GM10248 (cell line): ENCODE results near the gene REEP1.

Source experiments
- CTCF ChIA-PET: fragments of 300-600 bp; sonication (Branson Sonifier 250); formaldehyde crosslinking; extraction: SDS; loops from one replicate; lab custom pipeline; 2021; ENCODE audit warnings: antibody characterized with exemption; lab: Yijun Ruan, JAX
- POLR2A ChIA-PET: fragments of 350-650 bp; sonication (Branson Sonifier 250); formaldehyde crosslinking; extraction: SDS; loops from one replicate; lab custom pipeline; 2020; ENCODE audit warnings: antibody characterized with exemption; lab: Yijun Ruan, JAX
- DNase-seq: peaks from one replicate; pipeline ENCODE4 v3.0.0; 2012; ENCODE audit errors: extremely low spot score
- TF ChIP-seq, protein P1 (sequence below): IDR thresholded peaks from 2 replicates; pipeline ENCODE4 v1.5.1; 2012; ENCODE audit warnings: mild to moderate bottlenecking, low read depth; ENCODE audit errors: extremely low read depth, missing control alignments, control extremely low read depth

Gene REEP1

DNA sequence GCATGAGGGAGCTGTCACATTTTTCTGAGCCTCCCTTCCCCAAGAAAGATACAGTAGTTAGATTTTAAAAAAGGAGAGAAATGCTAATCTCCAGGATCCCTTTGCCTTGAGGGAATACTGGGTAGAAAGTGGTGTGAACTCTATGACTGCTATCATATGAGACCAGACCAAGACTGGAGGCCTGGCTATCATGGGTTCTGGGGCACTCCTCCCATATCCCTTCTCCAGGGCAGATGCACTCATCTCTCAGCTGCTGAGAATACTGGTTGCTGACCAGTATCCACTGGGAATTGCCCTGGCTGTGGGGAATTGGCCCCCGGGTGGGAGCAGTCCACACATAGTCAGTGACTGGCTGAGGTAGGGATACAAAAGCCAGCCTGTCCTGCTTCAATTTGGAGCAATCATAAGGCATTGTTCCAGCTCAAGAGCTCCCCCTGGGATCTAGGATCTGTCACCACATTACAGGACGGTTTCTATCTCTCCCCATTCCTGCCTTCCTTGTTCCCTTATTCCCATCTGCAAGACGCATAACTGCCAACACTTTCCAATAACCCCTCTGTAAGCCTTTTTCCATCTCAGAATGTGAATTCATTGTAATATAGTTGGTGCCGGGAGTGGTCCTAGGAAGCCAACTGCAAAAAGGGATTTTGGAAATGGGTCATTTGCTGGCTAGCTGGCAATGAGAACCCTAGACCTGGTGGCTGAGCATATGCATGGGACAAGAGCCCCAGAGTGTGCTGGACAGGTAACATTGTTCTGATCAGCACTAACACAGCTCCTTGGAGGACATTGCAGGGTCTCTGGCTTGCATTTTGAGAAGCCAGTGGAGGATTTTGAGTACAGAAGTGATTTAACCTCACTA lies 35.4 kb upstream of the REEP1 start:
- ChIA-PET CTCF (interaction anchor here (0.7 to 4.4 kb wide), 17 partner anchors 8 to 549 kb away, joined by 3 to 30 read pairs (median 5); partner anchors contain the start of gene KDM3A), POLR2A (no interaction called here)
- DNase-seq: no peak
- TF ChIP-seq, protein P1, sequence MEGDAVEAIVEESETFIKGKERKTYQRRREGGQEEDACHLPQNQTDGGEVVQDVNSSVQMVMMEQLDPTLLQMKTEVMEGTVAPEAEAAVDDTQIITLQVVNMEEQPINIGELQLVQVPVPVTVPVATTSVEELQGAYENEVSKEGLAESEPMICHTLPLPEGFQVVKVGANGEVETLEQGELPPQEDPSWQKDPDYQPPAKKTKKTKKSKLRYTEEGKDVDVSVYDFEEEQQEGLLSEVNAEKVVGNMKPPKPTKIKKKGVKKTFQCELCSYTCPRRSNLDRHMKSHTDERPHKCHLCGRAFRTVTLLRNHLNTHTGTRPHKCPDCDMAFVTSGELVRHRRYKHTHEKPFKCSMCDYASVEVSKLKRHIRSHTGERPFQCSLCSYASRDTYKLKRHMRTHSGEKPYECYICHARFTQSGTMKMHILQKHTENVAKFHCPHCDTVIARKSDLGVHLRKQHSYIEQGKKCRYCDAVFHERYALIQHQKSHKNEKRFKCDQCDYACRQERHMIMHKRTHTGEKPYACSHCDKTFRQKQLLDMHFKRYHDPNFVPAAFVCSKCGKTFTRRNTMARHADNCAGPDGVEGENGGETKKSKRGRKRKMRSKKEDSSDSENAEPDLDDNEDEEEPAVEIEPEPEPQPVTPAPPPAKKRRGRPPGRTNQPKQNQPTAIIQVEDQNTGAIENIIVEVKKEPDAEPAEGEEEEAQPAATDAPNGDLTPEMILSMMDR: peak; percentile 37

DNA sequence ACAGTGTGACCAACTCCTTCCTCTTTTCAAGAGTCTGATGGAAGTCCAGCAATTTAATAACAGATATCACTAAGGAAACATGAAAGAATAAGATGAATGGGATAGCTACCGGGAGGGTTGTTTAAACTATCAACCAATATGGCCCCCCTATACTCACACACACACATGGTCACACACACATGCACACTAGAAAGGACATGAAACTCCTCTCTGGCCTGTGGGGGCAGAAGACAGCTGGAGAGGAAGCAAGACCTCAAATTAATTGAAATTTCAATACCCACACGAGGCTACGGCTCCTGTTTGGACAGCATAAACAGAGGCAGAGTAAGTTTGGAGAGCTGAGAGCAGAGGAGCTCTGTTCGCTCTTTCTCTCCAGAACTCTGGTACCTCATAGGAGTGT lies 34.7 kb upstream of the REEP1 start:
- no peak for DNase-seq
- ChIA-PET POLR2A (no interaction called here), CTCF (interaction anchor here (0.7 to 4.4 kb wide), 14 partner anchors 9 to 221 kb away, joined by 3 to 30 read pairs (median 5); partner anchors contain the start of gene KDM3A)
- TF ChIP-seq, protein P1: no peak

DNA sequence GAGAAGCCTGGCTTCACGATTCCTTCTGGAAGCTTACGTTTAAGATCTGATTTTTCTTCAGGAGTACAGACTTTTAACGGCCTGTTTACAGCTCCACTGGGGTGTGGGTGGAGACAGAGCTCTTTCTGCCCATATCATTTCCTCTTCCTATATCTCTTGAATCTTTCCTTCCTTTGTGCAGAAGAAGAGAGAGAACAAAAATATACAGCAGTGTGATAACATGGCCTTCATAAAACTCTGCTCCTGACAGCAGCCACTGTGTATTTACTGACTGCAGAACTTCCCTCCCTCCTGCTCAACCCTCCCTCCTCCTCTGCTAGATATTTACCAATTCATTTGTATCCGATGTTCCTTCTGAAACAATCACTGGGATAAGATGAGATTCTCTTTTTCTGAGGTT lies 34.1 kb upstream of the REEP1 start:
- TF ChIP-seq, protein P1: no peak
- DNase-seq: no peak
- CTCF ChIA-PET: interaction anchor here (1.0 to 4.4 kb wide), 7 partner anchors 20 to 151 kb away, joined by 3 to 30 read pairs (median 5); partner anchors contain the start of gene KDM3A
- POLR2A ChIA-PET: no interaction called here

DNA sequence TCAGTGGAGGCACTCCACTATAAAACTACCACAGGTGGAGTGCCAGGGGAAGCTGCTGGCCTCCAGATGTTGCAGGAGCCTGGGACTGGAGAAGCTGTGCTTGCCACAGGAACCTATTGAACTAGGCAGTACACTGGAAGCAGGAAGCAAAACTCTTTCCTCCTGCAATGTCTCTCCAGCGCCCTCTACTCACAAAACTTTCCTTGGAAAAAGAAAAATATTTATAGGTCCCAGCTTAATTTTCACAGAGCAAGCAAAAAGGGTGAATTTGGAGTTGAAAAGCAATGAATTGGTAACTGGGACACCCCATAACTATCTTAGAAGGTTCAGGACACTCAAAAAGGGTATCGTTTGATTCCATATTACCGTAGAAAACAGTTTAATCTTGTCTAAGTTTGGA lies 33.2 kb upstream of the REEP1 start:
- TF ChIP-seq, protein P1: no peak
- CTCF ChIA-PET: interaction anchor here (1.3 to 3.2 kb wide), 3 partner anchors 19 to 149 kb away, joined by 4 to 19 read pairs (median 13); no protein-coding TSS in a partner anchor
- POLR2A ChIA-PET: no interaction called here
- DNase-seq: no peak

DNA sequence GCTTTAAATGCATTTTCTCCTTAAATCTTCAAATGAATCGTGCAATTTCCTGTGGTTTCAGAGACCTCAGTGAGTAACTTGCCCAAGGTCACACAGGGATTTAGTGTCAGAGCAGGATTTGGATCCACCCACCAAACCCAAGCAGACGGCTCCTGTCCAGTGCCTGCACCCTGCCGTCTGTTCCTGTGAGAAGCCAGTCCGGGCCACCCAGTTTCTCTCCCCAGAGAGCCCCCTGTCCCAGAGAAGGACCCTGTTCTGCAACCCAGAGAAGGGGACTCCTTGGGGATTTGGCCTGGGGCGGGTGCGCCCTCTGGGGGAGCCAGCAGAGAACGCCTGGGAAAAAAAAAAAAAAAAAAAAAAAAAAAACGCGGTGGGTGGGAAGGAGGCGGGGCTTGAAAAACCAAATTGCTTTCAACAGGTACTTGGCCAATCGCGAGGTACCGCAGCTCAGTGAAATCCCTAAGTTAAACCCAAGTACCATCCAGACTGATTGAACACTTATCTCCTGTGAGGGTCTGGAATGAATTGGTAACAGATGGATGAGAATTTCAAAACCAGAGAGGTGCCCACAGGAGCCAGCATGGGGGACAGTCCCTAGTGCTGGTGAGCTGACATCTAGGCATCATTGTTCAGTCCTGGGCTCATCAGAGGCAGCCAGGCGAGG lies 30.9 kb upstream of the REEP1 start:
- peak; percentile 79 for DNase-seq
- ChIA-PET CTCF (interaction anchor here (0.6 to 2.9 kb wide), 7 partner anchors 19 to 183 kb away, joined by 3 to 19 read pairs (median 4); no protein-coding TSS in a partner anchor), POLR2A (no interaction called here)
- TF ChIP-seq, protein P1: peak; percentile 46

DNA sequence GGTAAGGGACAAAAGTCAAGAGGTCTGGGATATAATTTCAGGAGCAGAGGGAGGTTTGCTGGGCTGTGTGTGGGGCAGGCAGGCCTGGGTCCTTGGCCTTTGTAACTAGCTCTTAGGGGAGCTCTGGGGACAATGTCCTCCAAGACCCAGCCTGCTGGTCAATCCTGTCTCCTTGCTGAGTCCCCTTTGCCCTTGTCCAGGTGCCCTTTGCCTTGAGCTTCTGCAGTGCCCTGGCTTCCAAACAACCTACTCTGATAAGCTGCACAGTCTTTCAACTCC lies 30.0 kb upstream of the REEP1 start:
- TF ChIP-seq, protein P1: no peak
- CTCF ChIA-PET: interaction anchor here (0.7 to 2.3 kb wide), 7 partner anchors 8 to 151 kb away, joined by 3 to 10 read pairs (median 3); no protein-coding TSS in a partner anchor
- no peak for DNase-seq
- POLR2A ChIA-PET: no interaction called here
